Esophagus squamous epithelium (tissue), 5 donors: ENCODE measurements around the gene CCDC85C. TPM values are rescaled to one million over a fixed set of nuclear protein-coding genes. Genes with fewer than 3 reads are reported as not detected.
A peak's percentile ranks its signal among the peaks of the same experiment; 100 is the strongest.

Source experiments
- DNase-seq: peaks from one replicate; lab custom pipeline; 2025; lab: John Stamatoyannopoulos, UW
- H3K27ac ChIP-seq, 4 donors: fragments of 200-600 bp; sonication (generic); one replicate each; pipeline ENCODE4 v1.5.1; 2016 to 2019; ENCODE audit warnings: mild to moderate bottlenecking in 1 of 4
- H3K27me3 ChIP-seq, 4 donors: fragments of 200-600 bp; sonication (generic); 1 replicate in 3 of 4; 2 replicates in 1 of 4; pipeline versions ENCODE4 v1.5.1 to v1.6.0; 2017 to 2021; ENCODE audit warnings: antibody characterized with exemption in 1 of 4
- H3K36me3 ChIP-seq, 3 donors: fragments of 200-600 bp; sonication (generic); one replicate each; pipeline ENCODE4 v1.5.1; 2016 to 2019
- H3K4me1 ChIP-seq, 3 donors: fragments of 200-600 bp; sonication (generic); one replicate each; pipeline ENCODE4 v1.5.1; 2017 to 2019
- H3K4me3 ChIP-seq, 4 donors: fragments of 200-600 bp; sonication (generic); 1 replicate in 3 of 4; 2 replicates in 1 of 4; pipeline ENCODE4 v1.5.1; 2016 to 2019; ENCODE audit warnings: mild to moderate bottlenecking in 2 of 4, moderate library complexity in 1 of 4
- H3K9me3 ChIP-seq, 3 donors: fragments of 200-600 bp; sonication (generic); one replicate each; pipeline ENCODE4 v1.5.1; 2016 to 2019
- POLR2A ChIP-seq, 4 donors: fragments of 450-650 bp; IDR thresholded peaks; one replicate each; pipeline ENCODE4 v1.6.1; 2017; ENCODE audit warnings: antibody characterized with exemption in 4 of 4, mild to moderate bottlenecking in 4 of 4, moderate library complexity in 3 of 4
- WGBS, 2 donors: methylation state at CpG; one replicate each; pipeline ENCODE4 v1.1.5; 2018; 5-methylcytosine and 5-hydroxymethylcytosine counted together
- intact Hi-C: fragments of 100-400 bp; cut with DNase I; formaldehyde crosslinking; loops from one replicate; pipeline ENCODE4 v1.15.0; 2022
- total RNA-seq, 4 donors: library from RNA; depleted of rRNA; stranded (reverse); fragments of >200 nt; gene quantifications; one replicate each; pipeline ENCODE4 v1.1.0, GENCODE V29; 2016
- TF ChIP-seq, protein P1 (sequence below), 6 experiments: fragments of 450-650 bp in 4 of 6; fragments of 200-600 bp in 2 of 6; sonication (generic) in 2 of 6; IDR thresholded peaks; one replicate each; pipeline ENCODE4 v1.5.1; 2016 to 2019; ENCODE audit warnings: antibody characterized with exemption in 6 of 6, mild to moderate bottlenecking in 4 of 6, moderate library complexity in 4 of 6
- donor health status: DM: yes; HTN: yes; CAD: no.

Gene CCDC85C
- total RNA-seq, 4 donors from 2014 or later: 23.4 to 52.0 (median 27.1) TPM

DNA sequence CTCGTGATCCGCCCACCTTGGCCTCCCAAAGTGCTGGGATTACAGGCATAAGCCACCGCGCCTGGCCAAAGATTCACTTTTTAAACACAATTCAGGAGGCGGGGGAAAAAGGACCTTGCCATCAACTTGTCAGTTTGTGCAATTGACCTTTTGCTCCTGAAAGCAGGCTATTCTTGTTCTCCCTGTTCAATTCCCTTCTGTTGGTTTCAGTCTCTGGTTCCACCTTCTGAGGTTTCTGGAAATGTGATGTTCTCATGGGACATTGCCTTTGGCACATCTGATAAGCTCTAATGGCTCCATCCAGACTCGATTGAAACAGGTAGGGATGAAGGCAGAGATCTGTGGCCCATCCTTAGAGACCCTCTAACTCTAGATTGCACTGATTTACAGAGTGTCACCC lies 17.9 kb upstream of the CCDC85C start:
- intact Hi-C loops: no loop called here

DNA sequence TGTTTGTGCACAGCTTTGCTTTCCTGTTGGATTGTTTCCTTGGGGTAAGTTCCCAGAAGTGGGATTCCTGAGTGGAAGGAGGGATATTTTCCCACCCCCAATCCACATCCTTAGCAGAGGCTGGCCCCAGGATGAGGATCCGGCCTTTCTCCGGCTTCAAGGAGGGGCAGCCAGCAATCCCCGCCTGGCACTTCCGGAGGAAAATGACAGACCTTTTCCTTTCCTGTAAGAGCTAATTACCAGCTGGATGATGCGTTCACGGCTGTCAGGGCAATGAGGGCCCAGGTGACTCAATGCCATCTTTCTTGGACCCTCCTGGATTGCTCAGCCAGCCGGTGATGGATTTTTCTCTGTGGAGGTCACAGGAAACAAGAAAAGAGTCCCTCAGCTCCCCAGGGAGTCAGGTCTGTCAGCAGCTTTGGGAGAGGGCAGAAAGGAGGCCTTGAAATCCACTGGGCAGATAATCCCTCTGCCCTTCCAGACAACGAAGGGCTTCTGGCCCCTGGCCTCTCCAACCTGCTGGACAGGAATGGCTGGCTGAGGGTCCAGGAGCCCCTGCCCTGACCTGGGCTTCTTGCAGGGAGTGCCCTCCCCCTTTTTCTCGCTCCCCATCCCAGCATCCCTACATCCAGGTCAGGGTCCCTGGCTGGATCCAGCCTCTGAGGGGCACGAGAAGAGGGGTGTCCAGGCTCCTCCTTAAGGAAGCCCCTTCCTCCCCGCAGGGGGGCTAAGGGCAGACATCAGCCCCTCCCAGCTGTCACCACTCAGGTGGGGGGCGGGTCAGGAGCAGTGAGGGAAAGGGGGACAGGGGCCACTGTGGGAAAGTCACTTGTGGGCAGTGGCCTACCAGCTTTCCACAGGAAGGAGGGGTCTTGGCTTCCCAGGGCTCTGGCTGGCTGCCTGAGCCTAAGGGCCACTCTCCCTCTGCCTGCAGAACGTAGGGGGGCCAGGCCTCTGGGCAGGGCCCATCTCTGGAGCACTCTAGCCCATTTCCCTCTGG lies 16.1 kb upstream of the CCDC85C start:
- 10 to 58% methylated on average over 2 to 5 of the region's 13 CpGs for WGBS, 2 donors
- intact Hi-C loops: no loop called here

More for the DNA sequence above, 17.9 kb upstream of the CCDC85C start:
- Histone ChIP-seq H3K36me3 (no peaks in the 10 kb centered on the region), H3K9me3 (no peaks in the 10 kb centered on the region), H3K27me3 (peaks cover 0 to 3% (median 0%) of the 10 kb centered on the region in 4 donors), H3K4me1 (peaks cover 0 to 50% (median 0%) of the 10 kb centered on the region in 3 donors), H3K27ac (peak overlapping the region in 3 of 4 donors; percentile 54 to 72 (median 65)), H3K4me3 (no peak overlapping the region)
- 70 to 92% methylated on average over 6 of the region's 6 CpGs for WGBS, 2 donors
- no peak for TF ChIP-seq POLR2A (IDR thresholded peaks at IDR 0.05)
- TF ChIP-seq, protein P1, sequence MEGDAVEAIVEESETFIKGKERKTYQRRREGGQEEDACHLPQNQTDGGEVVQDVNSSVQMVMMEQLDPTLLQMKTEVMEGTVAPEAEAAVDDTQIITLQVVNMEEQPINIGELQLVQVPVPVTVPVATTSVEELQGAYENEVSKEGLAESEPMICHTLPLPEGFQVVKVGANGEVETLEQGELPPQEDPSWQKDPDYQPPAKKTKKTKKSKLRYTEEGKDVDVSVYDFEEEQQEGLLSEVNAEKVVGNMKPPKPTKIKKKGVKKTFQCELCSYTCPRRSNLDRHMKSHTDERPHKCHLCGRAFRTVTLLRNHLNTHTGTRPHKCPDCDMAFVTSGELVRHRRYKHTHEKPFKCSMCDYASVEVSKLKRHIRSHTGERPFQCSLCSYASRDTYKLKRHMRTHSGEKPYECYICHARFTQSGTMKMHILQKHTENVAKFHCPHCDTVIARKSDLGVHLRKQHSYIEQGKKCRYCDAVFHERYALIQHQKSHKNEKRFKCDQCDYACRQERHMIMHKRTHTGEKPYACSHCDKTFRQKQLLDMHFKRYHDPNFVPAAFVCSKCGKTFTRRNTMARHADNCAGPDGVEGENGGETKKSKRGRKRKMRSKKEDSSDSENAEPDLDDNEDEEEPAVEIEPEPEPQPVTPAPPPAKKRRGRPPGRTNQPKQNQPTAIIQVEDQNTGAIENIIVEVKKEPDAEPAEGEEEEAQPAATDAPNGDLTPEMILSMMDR (IDR thresholded peaks at IDR 0.05): no peak
- DNase-seq: no peak

DNA sequence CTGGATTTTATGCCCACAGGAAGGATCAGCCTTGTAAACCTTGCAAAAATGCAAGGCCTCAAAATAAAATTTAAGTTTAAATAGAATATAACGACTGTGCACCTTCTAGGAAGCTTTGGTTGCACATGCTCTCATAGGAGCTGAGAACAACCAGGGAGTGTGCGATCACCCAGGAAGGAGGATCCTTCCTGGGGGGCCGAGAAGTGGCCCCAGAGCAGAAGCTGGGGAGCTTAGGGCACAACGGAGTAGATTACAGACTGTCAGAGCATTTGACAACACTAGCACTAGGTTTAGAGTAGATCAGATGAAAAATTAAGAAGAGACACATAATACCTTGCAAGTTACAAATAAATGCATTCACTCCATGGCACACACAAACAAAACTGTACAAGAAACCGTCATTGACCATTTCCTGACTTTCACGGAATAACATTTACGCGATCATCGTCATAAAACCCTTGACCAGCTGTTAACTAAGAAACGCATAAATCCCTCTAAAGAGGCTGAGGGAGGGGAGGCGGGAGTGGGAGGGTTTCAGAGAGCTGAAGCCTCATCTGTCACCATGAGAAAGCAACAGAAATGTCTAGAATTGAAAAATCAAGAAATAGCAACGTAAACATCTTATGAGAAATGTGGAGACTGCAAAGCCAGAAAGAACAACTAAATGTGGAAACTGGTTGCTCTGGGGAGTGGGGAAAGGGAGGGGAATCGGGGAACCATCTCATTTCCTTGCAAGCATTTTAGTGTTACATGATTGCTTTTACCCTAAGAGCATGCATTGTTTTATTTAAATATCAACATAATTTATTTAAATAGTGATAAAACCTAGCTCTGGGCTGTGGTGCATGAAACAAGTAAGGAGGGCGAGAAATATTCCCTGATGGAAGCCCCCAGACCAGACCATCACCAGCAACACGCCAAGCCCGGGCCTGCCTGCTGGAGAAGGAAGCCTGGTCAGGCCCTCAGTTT lies 13.1 kb upstream of the CCDC85C start:
- H3K4me1 ChIP-seq: peaks cover 14 to 54% (median 32%) of the 10 kb centered on the region in 3 donors
- no peak for TF ChIP-seq POLR2A (IDR thresholded peaks at IDR 0.05)
- TF ChIP-seq, protein P1 (IDR thresholded peaks at IDR 0.05): no peak
- no peaks in the 10 kb centered on the region for H3K9me3 ChIP-seq
- 63 to 80% methylated on average over 15 to 16 of the region's 16 CpGs for WGBS, 2 donors
- intact Hi-C loops: no loop called here
- H3K27ac ChIP-seq: no peak overlapping the region
- H3K27me3 ChIP-seq: no peaks in the 10 kb centered on the region
- H3K36me3 ChIP-seq: no peaks in the 10 kb centered on the region
- no peak overlapping the region for H3K4me3 ChIP-seq
- no peak for DNase-seq

More for the DNA sequence above, 16.1 kb upstream of the CCDC85C start:
- no peak for TF ChIP-seq POLR2A (IDR thresholded peaks at IDR 0.05)
- TF ChIP-seq, protein P1 (IDR thresholded peaks at IDR 0.05): no peak
- Histone ChIP-seq H3K4me1 (peaks cover 2 to 53% (median 10%) of the 10 kb centered on the region in 3 donors), H3K4me3 (no peak overlapping the region), H3K36me3 (no peaks in the 10 kb centered on the region), H3K27me3 (peaks cover 0 to 3% (median 0%) of the 10 kb centered on the region in 4 donors), H3K9me3 (no peaks in the 10 kb centered on the region), H3K27ac (peak overlapping the region in 3 of 4 donors; percentile 23 to 64 (median 46))
- no peak for DNase-seq

DNA sequence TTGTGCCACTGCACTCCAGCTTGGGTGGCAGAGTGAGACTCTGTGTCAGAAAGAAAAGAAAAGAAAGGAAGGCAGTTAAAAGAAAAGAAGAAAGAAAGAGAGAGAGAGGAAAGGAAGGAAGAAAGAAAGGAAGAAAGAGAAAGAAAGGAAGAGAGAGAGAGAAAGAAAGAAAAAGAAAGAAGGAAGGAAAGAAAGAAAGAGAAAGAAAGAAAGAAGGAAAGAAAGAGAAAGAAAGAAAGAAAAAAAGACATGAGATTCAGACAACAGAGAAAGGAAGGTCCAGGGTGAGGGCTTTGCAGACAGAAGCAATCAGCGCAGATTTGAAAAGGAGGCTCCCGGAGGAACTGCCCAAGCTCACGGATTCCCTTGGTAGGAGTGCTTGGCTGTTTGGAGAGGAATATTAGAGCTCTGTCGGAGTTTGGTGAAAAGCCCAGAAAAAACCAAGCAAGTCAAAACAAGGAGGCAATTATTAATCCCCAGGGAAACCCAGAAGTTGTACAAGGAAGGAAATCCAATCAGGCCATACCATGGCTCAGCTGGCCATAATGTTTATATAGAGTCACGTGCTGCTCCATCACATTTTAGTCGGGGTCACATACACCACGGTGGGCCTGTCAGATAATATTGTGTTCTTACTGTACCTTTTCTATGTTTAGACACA lies 11.6 kb upstream of the CCDC85C start:
- WGBS, 2 donors: 12 to 22% methylated on average over 7 of the region's 7 CpGs
- intact Hi-C loops: no loop called here
- TF ChIP-seq, protein P1 (IDR thresholded peaks at IDR 0.05): no peak
- no peaks in the 10 kb centered on the region for H3K27me3 ChIP-seq
- no peak for DNase-seq
- peak overlapping the region in 3 of 4 donors; percentile 50 to 63 (median 56) for H3K27ac ChIP-seq
- H3K36me3 ChIP-seq: no peaks in the 10 kb centered on the region
- no peak overlapping the region for H3K4me3 ChIP-seq
- no peaks in the 10 kb centered on the region for H3K9me3 ChIP-seq
- peaks cover 14 to 57% (median 35%) of the 10 kb centered on the region in 3 donors for H3K4me1 ChIP-seq
